GM18526 (cell line): Measurements from ENCODE around the gene PPL.

Source experiments
- POLR2A ChIP-seq: IDR thresholded peaks from 3 replicates; pipeline ENCODE4 v1.6.1; 2011; ENCODE audit not compliant: insufficient read length; ENCODE audit errors: extremely low read depth

Gene PPL

DNA sequence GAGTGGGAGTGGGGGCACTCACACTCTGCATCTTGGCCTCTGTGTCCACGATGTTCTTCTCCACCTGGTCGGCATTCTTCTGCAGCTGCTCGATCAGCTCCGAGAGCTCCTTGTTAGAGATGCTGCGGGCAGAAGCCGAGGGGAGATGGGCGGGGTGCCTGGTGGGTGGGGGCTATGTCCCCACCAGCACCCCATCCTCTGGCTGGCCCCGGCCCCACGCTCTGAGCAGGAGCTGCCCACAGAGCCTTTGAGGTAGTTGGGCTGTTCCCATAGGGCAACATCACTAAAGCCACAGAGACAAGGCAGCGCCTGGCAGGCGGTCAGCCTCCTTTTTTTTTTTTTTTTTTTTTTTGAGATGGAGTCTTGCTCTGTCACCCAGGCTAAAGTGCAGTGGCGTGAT lies 26.1 kb downstream of the PPL start:
- no peak for TF ChIP-seq POLR2A

GRCh38 chr16:4909825-4910224 lies 27.1 kb downstream of the PPL start:
- no peak for TF ChIP-seq POLR2A

- TF ChIP-seq POLR2A = no peak
Measured at GRCh38 chr16:4908854-4909401, 28.0 kb downstream of the PPL start.

DNA sequence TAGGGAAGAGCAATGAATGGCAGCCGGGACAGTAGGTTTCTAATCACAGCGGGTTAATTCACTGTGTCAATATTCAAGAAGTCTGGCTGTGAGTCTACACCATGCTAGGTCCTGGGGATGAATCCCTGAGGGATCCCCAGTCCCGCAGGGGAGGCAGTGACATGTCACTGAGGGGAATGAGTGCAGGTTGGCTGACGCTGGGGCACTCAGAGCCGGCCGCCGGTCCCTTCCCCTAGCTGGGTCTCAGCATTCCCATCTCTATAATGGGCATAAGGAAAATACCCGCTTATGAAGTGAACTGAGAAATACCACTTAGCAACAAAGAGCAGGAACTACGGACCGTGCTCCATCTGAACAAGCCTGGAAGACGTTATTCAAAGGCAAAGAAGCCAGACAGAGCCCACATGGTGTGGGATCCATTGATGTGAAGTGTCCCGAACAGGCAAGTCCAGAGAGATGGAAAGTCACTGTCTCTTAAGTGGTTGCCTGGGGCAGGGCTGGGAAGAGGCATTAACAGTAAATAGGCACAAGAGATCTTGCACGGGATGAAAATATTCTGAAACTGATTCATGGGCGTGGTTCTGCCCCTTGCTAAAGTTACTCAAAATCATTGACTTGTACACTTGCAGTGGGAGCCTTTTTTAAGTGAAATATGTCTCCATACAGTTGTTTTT lies 31.9 kb downstream of the PPL start:
- TF ChIP-seq POLR2A = no peak

DNA sequence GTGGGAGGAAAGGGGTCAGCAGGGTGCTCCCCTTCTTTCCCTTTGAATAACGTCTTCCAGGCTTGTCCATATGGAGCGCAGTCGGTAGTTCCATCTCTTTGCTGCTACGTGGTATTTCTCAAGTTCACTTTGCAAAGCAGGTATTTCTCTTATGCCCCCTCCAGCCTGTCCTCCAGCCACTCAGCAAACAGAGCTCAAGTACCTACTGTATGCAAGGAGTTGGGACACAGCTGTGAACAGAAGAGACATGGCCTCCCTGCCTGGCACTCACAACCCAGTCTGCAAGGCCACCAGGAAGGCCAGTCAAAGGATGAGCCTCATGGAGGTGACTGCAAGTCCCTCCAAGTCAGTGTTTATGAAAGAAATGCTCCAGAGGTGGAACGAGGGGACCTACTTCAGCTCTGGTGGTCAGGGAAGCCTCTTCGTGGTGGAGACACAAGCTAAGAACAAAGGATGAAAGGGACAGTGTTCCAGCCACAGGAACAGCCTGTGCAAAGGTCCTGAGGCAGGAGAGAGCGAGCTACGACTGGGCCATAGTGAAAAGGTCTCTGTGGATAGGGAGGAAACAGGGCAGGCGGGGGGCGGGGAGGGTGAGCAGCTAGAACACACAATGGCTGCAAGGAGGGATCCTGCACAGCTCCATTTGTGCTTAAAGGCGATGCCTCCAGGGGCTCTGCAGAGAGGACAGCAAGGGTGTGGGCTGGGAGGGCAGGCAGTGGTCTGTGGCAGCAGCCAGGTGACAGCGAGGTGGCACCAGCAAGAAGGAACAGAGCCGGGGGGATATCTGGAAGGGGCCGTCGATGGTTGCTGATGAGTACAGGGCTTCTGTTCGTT lies 32.6 kb downstream of the PPL start:
- TF ChIP-seq POLR2A = no peak

DNA sequence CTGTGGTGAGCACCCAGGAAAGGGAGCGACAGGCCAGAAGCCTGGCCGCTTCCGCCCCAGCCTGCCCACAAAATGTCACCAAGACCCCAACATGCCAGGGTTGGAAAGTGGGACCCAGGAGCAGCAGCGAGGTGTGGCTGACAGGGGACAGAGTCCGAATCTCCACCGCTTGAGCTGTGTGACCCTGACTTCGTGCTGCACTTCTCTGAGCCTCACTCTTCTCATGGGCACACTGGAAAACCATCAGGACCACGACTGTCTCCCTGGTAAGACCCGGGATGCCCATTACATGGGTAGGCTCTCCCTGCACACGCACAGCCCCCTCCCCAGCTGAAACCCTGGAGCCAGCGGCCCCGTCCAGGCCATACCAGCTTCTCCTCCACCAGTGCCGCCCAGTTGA lies 34.9 kb downstream of the PPL start:
- TF ChIP-seq POLR2A = no peak

GRCh38 chr16:4900750-4901149 lies 36.2 kb downstream of the PPL start:
- TF ChIP-seq POLR2A = no peak

GRCh38 chr16:4900036-4900435 lies 36.9 kb downstream of the PPL start:
- TF ChIP-seq POLR2A = no peak

DNA sequence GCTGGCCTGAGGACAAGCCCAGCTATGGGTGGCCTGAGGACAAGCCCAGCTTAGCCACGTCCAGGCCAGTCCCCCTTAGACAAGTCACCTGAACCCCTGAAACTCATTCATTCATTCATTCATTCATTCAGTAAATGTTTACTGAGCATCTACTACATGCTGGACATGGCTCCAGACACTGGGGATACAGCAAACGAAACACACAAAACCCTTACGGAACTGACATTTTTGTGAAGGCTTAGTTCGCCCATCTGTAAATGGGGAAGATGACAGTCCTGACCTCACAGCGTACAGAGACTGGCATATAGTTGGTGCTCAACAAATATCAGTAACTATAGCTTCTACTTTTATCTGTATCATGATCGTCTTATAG lies 37.5 kb downstream of the PPL start:
- no peak for TF ChIP-seq POLR2A

DNA sequence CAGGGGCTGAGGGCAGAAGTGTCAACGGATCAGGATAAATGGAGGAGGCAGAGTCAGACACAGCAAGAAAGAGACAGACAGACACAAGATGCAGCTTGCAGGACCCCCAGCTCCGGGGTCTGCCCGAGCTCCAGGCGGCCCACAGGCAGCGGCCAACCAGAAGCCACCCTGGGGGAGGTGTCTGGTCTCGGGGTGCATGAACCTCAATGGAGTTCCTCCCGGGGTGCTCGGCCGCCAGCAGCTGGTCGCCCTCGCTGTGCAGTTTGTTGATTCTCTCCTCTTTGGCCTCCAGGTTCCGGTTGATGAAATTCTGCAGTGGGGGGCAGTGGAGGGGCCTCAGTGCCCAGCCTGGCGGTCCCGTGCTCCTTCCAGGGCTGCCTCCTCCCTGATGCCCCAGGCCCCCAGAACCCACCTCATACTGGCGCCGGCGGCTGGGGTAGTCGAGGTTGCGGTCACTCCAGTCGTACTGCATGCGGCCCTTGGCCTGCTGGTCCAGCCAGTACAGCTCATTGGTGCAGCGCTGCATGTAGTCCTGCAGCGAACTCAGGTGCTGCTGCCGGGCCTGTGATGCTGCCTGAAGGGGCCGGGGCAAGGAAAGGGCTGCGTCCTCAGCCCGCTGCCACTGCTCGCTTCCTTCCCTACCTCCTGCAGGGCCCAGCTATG lies 38.0 kb downstream of the PPL start:
- TF ChIP-seq POLR2A = no peak

- no peak for TF ChIP-seq POLR2A
Measured at GRCh38 chr16:4897328-4897727, 39.6 kb downstream of the PPL start.

DNA sequence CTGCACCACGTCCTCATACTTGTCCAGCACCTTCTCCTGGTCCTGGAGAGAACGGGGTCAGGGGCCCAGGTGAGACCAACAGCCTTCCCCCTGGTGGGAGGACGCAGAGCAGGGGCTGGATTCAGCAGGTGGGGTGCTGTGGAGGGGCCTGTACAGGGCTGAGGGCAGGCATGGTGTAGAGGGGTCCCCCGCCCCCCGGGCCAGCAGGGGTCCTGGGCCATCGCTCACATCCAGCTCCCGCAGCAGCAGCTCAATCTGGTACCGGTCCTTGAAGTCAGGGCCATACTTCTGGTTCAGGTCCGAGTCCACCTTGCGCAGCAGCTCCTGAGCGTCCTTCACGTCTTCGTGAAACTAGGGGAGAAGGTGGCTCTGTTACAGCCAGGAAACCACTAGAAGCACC lies 41.6 kb downstream of the PPL start:
- no peak for TF ChIP-seq POLR2A

DNA sequence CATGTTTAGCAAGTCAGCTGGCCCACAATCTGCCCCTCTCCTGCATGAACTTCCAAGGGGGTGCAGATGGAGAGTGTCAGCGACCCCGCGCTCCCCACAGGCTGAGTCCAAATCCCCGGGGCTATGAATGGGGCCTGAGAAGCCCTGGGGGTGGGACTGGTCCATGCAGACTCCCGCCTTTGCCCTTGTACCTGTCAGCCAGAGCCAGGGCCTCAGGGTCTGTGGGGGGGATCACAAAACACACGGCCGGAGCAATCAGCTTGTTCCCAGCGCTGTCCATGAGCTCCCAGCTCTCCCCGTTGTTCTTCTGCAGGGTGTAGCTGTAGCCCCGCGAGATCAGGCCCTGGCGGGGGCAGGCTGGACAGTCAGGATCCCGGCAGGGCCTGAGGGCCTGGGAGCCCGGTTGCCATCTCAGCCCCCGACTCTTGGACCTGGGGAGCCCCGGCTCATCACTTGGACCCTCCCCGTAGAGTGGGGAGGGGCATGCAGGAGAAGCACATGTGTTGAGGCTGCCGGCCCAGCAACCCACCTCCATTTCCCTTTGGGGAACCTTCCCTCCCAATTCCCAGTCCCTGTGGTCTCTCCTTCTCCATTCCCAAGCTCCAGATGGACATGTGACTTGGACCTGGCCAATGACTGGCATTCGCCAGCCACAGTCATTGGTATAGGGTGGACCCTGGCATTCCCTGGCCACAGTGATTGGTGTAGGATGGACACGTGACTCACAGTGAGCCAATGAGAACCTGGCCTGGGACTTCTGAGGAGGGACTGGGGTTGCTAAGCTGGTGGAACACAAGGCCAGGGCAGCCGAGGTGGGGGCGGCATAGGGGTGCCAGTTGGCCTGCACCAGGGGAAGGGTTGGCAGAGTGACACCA lies 42.4 kb downstream of the PPL start:
- no peak for TF ChIP-seq POLR2A

- no peak for TF ChIP-seq POLR2A
Measured at GRCh38 chr16:4893103-4893862, 43.7 kb downstream of the PPL start.
